Measurements from ENCODE around the gene GPR45. TPM values are rescaled to one million over a fixed set of nuclear protein-coding genes. Genes with fewer than 3 reads are reported as not detected.
"Not testable (repeated sequence)": the region's sequence is repeated elsewhere in the genome, so short reads cannot be mapped to it uniquely, and the experiment has no call there.

Gene GPR45
- total and polyA plus RNA-seq, 2 experiments from 2014 or later: not detected

DNA sequence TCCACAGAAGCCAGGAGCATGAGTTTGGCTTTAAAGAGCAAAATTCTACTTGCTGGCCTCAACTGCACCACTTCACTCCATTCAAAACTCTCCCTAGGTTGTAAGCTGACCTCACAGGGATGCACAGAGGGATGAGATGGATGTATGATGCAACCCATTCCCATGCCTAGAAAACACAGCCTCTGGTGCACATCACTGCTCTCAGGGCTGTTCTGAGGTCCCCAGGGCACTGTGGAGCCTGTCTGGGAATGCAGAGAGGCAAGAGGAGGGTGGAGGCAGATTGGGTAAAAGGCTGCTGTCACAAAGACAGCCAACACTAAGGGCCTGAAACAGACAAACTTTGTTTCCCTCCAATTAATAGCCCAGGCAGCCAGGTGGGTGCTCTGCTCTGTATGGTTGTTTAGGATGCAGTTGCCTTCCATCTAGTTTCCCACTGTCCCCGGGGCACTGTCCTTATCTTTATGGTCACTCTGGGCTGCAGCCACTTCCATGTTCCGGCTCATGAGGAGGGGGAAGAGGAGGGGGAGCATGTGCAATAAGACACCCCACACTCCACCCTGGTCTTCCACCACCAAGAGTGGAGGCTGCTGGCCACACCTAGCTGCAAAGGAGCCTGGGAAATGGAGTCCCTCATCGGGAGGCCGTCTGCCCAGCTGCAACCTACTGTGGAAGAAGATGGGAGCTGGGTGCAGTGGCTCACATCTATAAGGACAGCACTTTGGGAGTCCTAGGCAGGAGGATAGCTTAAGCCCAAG is 7.0 kb downstream of the GPR45 start:
- TF ChIP-seq CTCF (IDR thresholded peaks at IDR 0.05; ENCODE audit: low read depth, low read length): no peak
- H3K36me3 ChIP-seq: no peaks in the 10 kb centered on the region
- H3K27ac ChIP-seq: no peak overlapping the region
- peak in 1 of 2 donors; percentile 48 for DNase-seq (ENCODE audit: low read depth in 1 of 2, low spot score in 1 of 2)
- H3K9me3 ChIP-seq (ENCODE audit: low read depth): no peaks in the 10 kb centered on the region
- H3K4me1 ChIP-seq (ENCODE audit: low read depth): no peaks in the 10 kb centered on the region
- H3K4me3 ChIP-seq: no peak overlapping the region
- no peaks in the 10 kb centered on the region for H3K27me3 ChIP-seq

DNA sequence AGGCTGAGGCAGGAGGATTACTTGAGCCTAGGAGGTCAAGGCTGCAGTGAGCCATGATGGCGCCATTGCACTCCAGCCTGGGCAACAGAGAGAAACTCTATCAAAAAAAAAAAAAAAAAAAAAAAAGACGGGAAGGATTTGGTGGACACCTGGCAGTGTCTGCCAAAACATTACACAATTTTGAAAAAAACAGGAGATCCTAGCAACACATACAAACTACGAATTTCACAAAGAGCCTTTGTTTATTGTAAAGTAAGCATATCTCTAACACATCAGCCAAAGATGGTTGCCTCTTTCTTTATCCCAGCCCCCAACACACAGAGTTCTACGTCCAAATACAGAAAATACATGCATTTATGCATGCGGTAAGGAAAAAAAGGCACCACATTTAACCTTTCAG is 7.6 kb downstream of the GPR45 start:
- no peaks in the 10 kb centered on the region for H3K36me3 ChIP-seq

GRCh38 chr2:105249891-105250290 is 8.3 kb downstream of the GPR45 start:
- H3K27ac ChIP-seq: no peak overlapping the region
- no peaks in the 10 kb centered on the region for H3K9me3 ChIP-seq (ENCODE audit: low read depth)
- no peak overlapping the region for H3K4me3 ChIP-seq
- TF ChIP-seq CTCF (IDR thresholded peaks at IDR 0.05; ENCODE audit: low read depth, low read length): no peak
- no peaks in the 10 kb centered on the region for H3K4me1 ChIP-seq (ENCODE audit: low read depth)
- H3K27me3 ChIP-seq: no peaks in the 10 kb centered on the region
- H3K36me3 ChIP-seq: no peaks in the 10 kb centered on the region
- DNase-seq (ENCODE audit: low read depth in 1 of 2, low spot score in 1 of 2): no peak

More for the DNA sequence above, 7.6 kb downstream of the GPR45 start:
- peak in 1 of 2 donors; percentile 53 for DNase-seq (ENCODE audit: low read depth in 1 of 2, low spot score in 1 of 2)
- no peak overlapping the region for H3K4me3 ChIP-seq
- no peaks in the 10 kb centered on the region for H3K4me1 ChIP-seq (ENCODE audit: low read depth)
- H3K9me3 ChIP-seq (ENCODE audit: low read depth): no peaks in the 10 kb centered on the region
- no peak overlapping the region for H3K27ac ChIP-seq
- no peak for TF ChIP-seq CTCF (IDR thresholded peaks at IDR 0.05; ENCODE audit: low read depth, low read length)
- no peaks in the 10 kb centered on the region for H3K27me3 ChIP-seq

DNA sequence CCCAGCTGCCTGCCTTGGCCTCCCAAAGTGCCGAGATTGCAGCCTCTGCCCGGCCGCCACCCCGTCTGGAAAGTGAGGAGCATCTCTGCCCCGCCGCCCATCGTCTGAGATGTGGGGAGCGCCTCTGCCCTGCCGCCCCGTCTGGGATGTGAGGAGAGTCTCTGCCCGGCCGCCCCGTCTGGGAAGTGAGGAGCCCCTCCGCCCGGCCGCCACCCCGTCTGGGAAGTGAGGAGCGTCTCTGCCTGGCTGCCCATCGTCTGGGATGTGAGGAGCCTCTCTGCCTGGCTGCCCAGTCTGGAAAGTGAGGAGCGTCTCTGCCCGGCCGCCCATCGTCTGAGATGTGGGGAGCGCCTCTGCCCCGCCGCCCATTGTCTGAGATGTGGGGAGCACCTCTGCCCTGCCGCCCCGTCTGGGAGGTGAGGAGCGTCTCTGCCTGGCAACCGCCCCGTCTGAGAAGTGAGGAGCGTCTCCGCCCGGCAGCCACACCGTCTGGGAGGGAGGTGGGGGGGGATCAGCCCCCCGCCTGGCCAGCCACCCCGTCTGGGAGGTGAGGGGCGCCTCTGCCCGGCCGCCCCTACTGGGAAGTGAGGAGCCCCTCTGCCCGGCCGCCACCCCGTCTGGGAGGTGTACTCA is 9.6 kb downstream of the GPR45 start:
- not testable (repeated sequence) for H3K27me3 ChIP-seq; DNase-seq (ENCODE audit: low read depth in 1 of 2, low spot score in 1 of 2); H3K27ac ChIP-seq; H3K4me3 ChIP-seq; H3K9me3 ChIP-seq (ENCODE audit: low read depth); H3K36me3 ChIP-seq; H3K4me1 ChIP-seq (ENCODE audit: low read depth)

GRCh38 chr2:105252271-105252670 is 10.7 kb downstream of the GPR45 start:
- no peak for TF ChIP-seq CTCF (IDR thresholded peaks at IDR 0.05; ENCODE audit: low read depth, low read length)
- Histone ChIP-seq H3K4me1 (ENCODE audit: low read depth) (no peaks in the 10 kb centered on the region), H3K36me3 (no peaks in the 10 kb centered on the region), H3K9me3 (ENCODE audit: low read depth) (no peaks in the 10 kb centered on the region), H3K4me3 (no peak overlapping the region), H3K27me3 (no peaks in the 10 kb centered on the region), H3K27ac (no peak overlapping the region)
- no peak for DNase-seq (ENCODE audit: low read depth in 1 of 2, low spot score in 1 of 2)

- Histone ChIP-seq H3K4me1 (ENCODE audit: low read depth) (no peaks in the 10 kb centered on the region), H3K27ac (no peak overlapping the region), H3K36me3 (no peaks in the 10 kb centered on the region), H3K27me3 (no peaks in the 10 kb centered on the region), H3K9me3 (ENCODE audit: low read depth) (no peaks in the 10 kb centered on the region), H3K4me3 (no peak overlapping the region)
- DNase-seq (ENCODE audit: low read depth in 1 of 2, low spot score in 1 of 2): no peak
- no peak for TF ChIP-seq CTCF (IDR thresholded peaks at IDR 0.05; ENCODE audit: low read depth, low read length)
These were observed 13.1 kb downstream of the GPR45 start for GRCh38 chr2:105254531-105255210.
